Panc1 (cell line): ENCODE data around the gene FTSJ1. TPM values are rescaled to one million over a fixed set of nuclear protein-coding genes. Genes with fewer than 3 reads are reported as not detected.

Experiments used
- ATAC-seq: fragments of 200-7000 bp; cut with Tn5 transposase; 2 replicates; pipeline ENCODE4 v1.9.1; 2020; ENCODE audit warnings: mild to moderate bottlenecking, moderate library complexity
- BruUV-seq: library from RNA; stranded (reverse); fragments of 400-500 nt; replicated peaks from 2 replicates; lab custom pipeline; 2021; lab: Mats Ljungman, UMichigan
- CTCF ChIA-PET: fragments of 300-600 bp; sonication (Branson Sonifier 250); formaldehyde crosslinking; loops from one replicate; lab custom pipeline; 2022; ENCODE audit warnings: antibody characterized with exemption; lab: Charles Lee
- POLR2A ChIA-PET: fragments of 300-600 bp; sonication (Branson Sonifier 250); formaldehyde crosslinking; loops from one replicate; lab custom pipeline; 2022; ENCODE audit warnings: antibody characterized with exemption; lab: Charles Lee
- DNase-seq: peaks from one replicate; pipeline ENCODE4 v3.0.0-alpha.2; 2010; ENCODE audit warnings: low read depth, low spot score
- H3K27ac ChIP-seq: 2 replicates; pipeline ENCODE4 v1.5.1; 2011; ENCODE audit warnings: mild to moderate bottlenecking, low read length, inconsistent platforms
- H3K27me3 ChIP-seq: fragments of 200-500 bp; sonication (Bioruptor generic); 2 replicates; pipeline ENCODE4 v1.6.0; 2014; ENCODE audit warnings: low read length, inconsistent platforms; ENCODE audit not compliant: control insufficient read depth, insufficient read depth
- H3K36me3 ChIP-seq: fragments of 200-500 bp; sonication (Bioruptor generic); 2 replicates; pipeline ENCODE4 v1.5.1; 2014; ENCODE audit warnings: inconsistent platforms, mild to moderate bottlenecking, low read length, moderate library complexity; ENCODE audit not compliant: control insufficient read depth, insufficient read depth
- H3K4me1 ChIP-seq: 2 replicates; pipeline ENCODE4 v1.5.1; 2011; ENCODE audit warnings: inconsistent platforms, mild to moderate bottlenecking, low read length, moderate library complexity; ENCODE audit not compliant: control insufficient read depth, insufficient read depth
- H3K4me3 ChIP-seq, 2 experiments: 2 replicates each; pipeline ENCODE4 v1.5.1; 2011 to 2012; ENCODE audit warnings: low read depth in 2 of 2, low read length in 2 of 2, mild to moderate bottlenecking in 2 of 2, inconsistent platforms in 1 of 2, moderate library complexity in 1 of 2
- H3K9me3 ChIP-seq: fragments of 200-500 bp; sonication (Bioruptor generic); 2 replicates; pipeline ENCODE4 v1.5.1; 2014; ENCODE audit warnings: low read depth, mild to moderate bottlenecking, inconsistent platforms, low read length, moderate library complexity; ENCODE audit not compliant: control insufficient read depth, insufficient read depth
- POLR2AphosphoS5 ChIP-seq: IDR thresholded peaks from 2 replicates; pipeline ENCODE4 v1.6.1; 2012; ENCODE audit warnings: mild to moderate bottlenecking, low read depth, low read length, moderate library complexity
- SIN3A ChIP-seq: IDR thresholded peaks from 2 replicates; pipeline ENCODE4 v1.6.1; 2012; ENCODE audit warnings: low read depth, mild to moderate bottlenecking, low read length, moderate library complexity, borderline replicate concordance; ENCODE audit not compliant: insufficient read depth
- TCF7L2 ChIP-seq: IDR thresholded peaks from 2 replicates; pipeline ENCODE4 v1.6.1; 2011; ENCODE audit warnings: mild to moderate bottlenecking, low read depth, low read length, inconsistent platforms
- in situ Hi-C: cut with HindIII; loops from 2 replicates; pipeline ENCODE4 v1.10.0; 2016; ENCODE audit warnings: low sequenced_read_pairs, low pct_unique_long_range_greater_than_20kb
- intact Hi-C: fragments of 100-400 bp; cut with micrococcal nuclease; formaldehyde crosslinking; loops from one replicate; pipeline ENCODE4 v1.10.0; 2022; ENCODE audit not compliant: unreplicated experiment
- total RNA-seq: library from RNA; stranded (reverse); gene quantifications from one replicate; pipeline ENCODE4 v1.2.1, GENCODE V29; 2021; ENCODE audit not compliant: unreplicated experiment
- TF ChIP-seq, protein P1 (sequence below), 2 experiments: IDR thresholded peaks; 2 replicates each; pipeline ENCODE4 v1.6.1; 2011 to 2012; ENCODE audit warnings: low read depth in 2 of 2, control low read depth in 1 of 2, low read length in 1 of 2, mild to moderate bottlenecking in 1 of 2, moderate library complexity in 1 of 2; ENCODE audit not compliant: insufficient read depth in 1 of 2
- TF ChIP-seq, protein P2 (sequence below): fragments of 450-650 bp; IDR thresholded peaks from 2 replicates; pipeline ENCODE4 v1.5.1; 2017; ENCODE audit warnings: mild to moderate bottlenecking

The FTSJ1 gene
- total RNA-seq, 1 experiment from 2014 or later: 43.1 TPM

DNA sequence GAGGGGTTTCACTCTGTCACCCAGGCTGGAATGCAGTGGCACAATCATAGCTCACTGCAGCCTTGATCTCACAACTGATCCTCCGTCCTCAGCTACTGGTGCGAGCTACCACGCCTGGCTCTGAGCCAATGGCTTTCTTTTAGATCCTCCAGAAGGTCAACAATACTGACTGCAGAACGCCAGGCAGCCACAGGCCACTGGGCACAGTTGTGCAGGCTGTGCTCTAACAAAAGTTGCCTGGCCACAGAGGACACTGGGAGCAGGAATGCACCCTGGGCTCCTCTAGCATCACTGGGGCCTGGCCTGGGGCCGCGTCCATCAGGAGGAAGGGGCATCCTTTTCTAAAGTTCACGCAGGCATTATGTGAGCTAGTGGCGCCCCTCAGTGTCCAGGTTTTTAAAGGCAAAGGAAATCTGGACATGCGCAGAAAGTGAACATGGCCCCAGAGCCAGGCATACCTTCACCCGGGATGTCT is 17.9 kb downstream of the FTSJ1 start:
- no peak for TF ChIP-seq SIN3A
- TF ChIP-seq POLR2AphosphoS5: no peak
- TF ChIP-seq TCF7L2: no peak
- TF ChIP-seq, protein P1, sequence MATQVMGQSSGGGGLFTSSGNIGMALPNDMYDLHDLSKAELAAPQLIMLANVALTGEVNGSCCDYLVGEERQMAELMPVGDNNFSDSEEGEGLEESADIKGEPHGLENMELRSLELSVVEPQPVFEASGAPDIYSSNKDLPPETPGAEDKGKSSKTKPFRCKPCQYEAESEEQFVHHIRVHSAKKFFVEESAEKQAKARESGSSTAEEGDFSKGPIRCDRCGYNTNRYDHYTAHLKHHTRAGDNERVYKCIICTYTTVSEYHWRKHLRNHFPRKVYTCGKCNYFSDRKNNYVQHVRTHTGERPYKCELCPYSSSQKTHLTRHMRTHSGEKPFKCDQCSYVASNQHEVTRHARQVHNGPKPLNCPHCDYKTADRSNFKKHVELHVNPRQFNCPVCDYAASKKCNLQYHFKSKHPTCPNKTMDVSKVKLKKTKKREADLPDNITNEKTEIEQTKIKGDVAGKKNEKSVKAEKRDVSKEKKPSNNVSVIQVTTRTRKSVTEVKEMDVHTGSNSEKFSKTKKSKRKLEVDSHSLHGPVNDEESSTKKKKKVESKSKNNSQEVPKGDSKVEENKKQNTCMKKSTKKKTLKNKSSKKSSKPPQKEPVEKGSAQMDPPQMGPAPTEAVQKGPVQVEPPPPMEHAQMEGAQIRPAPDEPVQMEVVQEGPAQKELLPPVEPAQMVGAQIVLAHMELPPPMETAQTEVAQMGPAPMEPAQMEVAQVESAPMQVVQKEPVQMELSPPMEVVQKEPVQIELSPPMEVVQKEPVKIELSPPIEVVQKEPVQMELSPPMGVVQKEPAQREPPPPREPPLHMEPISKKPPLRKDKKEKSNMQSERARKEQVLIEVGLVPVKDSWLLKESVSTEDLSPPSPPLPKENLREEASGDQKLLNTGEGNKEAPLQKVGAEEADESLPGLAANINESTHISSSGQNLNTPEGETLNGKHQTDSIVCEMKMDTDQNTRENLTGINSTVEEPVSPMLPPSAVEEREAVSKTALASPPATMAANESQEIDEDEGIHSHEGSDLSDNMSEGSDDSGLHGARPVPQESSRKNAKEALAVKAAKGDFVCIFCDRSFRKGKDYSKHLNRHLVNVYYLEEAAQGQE (IDR thresholded peaks at IDR 0.05; ENCODE audit: insufficient read depth in 1 of 2, low read depth in 2 of 2, low read length in 1 of 2): no peak
- TF ChIP-seq, protein P2, sequence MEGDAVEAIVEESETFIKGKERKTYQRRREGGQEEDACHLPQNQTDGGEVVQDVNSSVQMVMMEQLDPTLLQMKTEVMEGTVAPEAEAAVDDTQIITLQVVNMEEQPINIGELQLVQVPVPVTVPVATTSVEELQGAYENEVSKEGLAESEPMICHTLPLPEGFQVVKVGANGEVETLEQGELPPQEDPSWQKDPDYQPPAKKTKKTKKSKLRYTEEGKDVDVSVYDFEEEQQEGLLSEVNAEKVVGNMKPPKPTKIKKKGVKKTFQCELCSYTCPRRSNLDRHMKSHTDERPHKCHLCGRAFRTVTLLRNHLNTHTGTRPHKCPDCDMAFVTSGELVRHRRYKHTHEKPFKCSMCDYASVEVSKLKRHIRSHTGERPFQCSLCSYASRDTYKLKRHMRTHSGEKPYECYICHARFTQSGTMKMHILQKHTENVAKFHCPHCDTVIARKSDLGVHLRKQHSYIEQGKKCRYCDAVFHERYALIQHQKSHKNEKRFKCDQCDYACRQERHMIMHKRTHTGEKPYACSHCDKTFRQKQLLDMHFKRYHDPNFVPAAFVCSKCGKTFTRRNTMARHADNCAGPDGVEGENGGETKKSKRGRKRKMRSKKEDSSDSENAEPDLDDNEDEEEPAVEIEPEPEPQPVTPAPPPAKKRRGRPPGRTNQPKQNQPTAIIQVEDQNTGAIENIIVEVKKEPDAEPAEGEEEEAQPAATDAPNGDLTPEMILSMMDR: no peak; the same call in 1 of the 2 replicates
- ChIA-PET CTCF (no interaction called here), POLR2A (no interaction called here)
- ATAC-seq (peak; percentile 58), DNase-seq (no peak)
- Histone ChIP-seq H3K27me3 (no peaks in the 10 kb centered on the region), H3K4me3 (no peak overlapping the region), H3K9me3 (no peaks in the 10 kb centered on the region), H3K36me3 (no peaks in the 10 kb centered on the region), H3K4me1 (no peaks in the 10 kb centered on the region), H3K27ac (no peak overlapping the region)
- intact Hi-C loops: no loop called here
- no TSS peak for BruUV-seq
- in situ Hi-C loops: no loop called here

DNA sequence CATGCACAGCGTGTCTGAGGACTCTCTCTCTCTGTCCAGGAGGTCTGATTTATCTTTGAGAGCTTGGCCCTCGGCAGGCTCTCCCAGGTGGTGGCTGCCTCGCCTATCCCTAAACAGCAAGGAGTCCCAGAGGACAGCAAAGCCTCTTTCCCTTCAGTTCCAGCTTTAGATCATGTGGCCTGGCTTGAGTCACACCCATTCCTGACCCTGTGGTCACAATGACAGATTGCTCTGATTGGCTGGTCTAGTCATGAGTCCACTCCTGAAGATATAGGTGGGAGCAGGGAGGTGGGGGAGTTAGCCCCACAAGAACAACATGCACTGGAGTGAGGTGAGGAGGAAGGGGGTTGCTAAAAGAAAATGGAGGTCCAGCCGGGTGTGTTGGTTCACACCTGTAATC is 20.7 kb downstream of the FTSJ1 start:
- H3K9me3 ChIP-seq: no peaks in the 10 kb centered on the region
- TF ChIP-seq TCF7L2 (no peak), POLR2AphosphoS5 (no peak)
- no peaks in the 10 kb centered on the region for H3K36me3 ChIP-seq
- no peaks in the 10 kb centered on the region for H3K4me1 ChIP-seq
- BruUV-seq: no TSS peak
- intact Hi-C loops: no loop called here
- no peak for DNase-seq
- ChIA-PET POLR2A (no interaction called here), CTCF (no interaction called here)
- no peaks in the 10 kb centered on the region for H3K27me3 ChIP-seq
- in situ Hi-C loops: no loop called here
- no peak overlapping the region for H3K27ac ChIP-seq
- H3K4me3 ChIP-seq: no peak overlapping the region
- no peak for ATAC-seq

DNA sequence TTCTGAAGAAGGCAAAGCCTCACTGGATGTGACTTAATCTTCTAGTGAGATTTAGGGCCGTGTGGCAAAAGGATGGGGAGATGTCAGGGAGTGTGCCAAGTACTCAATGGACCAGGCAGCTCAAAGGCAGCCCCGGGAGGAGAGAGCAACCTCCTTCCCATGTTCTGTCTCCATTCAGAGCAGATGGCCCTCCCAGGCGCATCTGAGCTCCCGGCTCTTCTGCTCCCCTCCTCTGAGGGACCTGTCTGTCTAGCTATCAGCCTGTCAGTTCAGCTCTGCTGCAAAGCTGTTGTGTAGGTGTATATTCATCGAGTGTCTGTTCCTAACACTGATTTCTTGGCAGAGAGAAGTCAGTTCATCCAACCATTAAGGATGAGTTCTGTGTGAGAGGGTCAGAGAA is 21.9 kb downstream of the FTSJ1 start:
- no peak for ATAC-seq
- no TSS peak for BruUV-seq
- Histone ChIP-seq H3K27me3 (no peaks in the 10 kb centered on the region), H3K36me3 (no peaks in the 10 kb centered on the region), H3K4me3 (no peak overlapping the region), H3K27ac (no peak overlapping the region), H3K9me3 (no peaks in the 10 kb centered on the region), H3K4me1 (no peaks in the 10 kb centered on the region)
- TF ChIP-seq, protein P1 (IDR thresholded peaks at IDR 0.05; ENCODE audit: insufficient read depth in 1 of 2, low read depth in 2 of 2, low read length in 1 of 2): no peak
- TF ChIP-seq, protein P2: no peak
- no peak for TF ChIP-seq POLR2AphosphoS5
- TF ChIP-seq TCF7L2: no peak
- TF ChIP-seq SIN3A: no peak
- ChIA-PET POLR2A (no interaction called here), CTCF (no interaction called here)
- in situ Hi-C loops (no loop called here), intact Hi-C loops (no loop called here)
- no peak for DNase-seq
